ENCODE results near the gene POC5.

The POC5 gene

DNA sequence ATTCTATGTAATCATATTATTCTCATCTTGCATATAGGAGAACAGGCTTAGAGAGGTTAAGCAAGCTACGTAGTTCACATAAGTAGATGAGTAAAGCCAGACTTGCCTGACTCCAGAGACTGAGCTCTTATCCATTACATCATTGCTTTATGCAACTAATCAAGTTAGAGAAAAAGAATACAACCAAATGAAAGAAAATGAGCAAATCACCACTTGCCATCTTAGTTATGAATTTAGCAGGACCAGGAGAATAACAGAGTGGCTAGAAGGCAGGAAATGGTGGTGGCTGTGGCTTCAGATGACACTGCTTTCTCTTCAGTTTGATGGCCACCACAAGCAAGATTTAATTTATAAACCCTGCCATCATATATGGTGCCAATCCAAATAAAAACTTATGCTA lies 26.6 kb downstream of the POC5 start:
- POLR2A ChIA-PET, result interaction anchor here (1.4 kb wide), 1 partner anchor 26 kb away, joined by 3 read pairs; the partner anchor contains the start of gene POC5
- CTCF ChIA-PET, result no interaction called here

DNA sequence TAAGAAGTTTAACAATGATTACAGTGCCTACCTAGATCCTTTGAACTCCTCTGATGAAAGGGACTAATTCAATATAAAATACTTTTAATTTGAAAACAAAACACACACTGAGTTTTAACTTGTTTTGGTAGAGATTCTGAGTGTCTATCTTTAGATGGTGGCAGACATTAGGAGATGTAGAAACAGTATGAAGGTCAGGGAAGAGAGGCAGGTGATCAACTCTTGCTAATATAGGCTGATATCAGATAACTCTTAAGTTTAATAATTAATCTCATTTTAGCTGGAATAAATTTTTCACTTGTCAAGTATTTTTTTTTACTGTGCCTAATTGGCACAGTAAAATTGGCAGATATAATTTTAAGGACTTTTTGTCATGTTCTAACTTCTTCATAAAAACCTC lies 30.8 kb downstream of the POC5 start:
- no peak for DNase-seq (ENCODE audit: extremely low spot score)
- CTCF ChIA-PET, result interaction anchor here (0.6 kb wide), 1 partner anchor 50 kb away, joined by 3 read pairs; no protein-coding TSS in a partner anchor
- POLR2A ChIA-PET, result no interaction called here
- TF ChIP-seq ZNF384 (IDR thresholded peaks at IDR 0.05) (no peak), LEF1 (IDR thresholded peaks at IDR 0.05; ENCODE audit: borderline replicate concordance) (no peak), TARDBP (IDR thresholded peaks at IDR 0.05) (no peak), NFRKB (IDR thresholded peaks at IDR 0.05) (no peak), HDGF (IDR thresholded peaks at IDR 0.05; ENCODE audit: borderline replicate concordance) (no peak), ELF4 (IDR thresholded peaks at IDR 0.05) (no peak), BHLHE40 (IDR thresholded peaks at IDR 0.05; ENCODE audit: borderline replicate concordance) (no peak), FOXK2 (IDR thresholded peaks at IDR 0.05) (no peak), FOXA1 (IDR thresholded peaks at IDR 0.05) (no peak), SUZ12 (IDR thresholded peaks at IDR 0.05) (no peak), CTBP1 (IDR thresholded peaks at IDR 0.05; ENCODE audit: borderline replicate concordance) (no peak), SP1 (IDR thresholded peaks at IDR 0.05) (no peak), FOXM1 (IDR thresholded peaks at IDR 0.05; ENCODE audit: borderline replicate concordance) (no peak), L3MBTL2 (conservative IDR thresholded peaks at IDR 0.05) (no peak), ARNT (IDR thresholded peaks at IDR 0.05) (no peak)
- TF ChIP-seq, protein P1, sequence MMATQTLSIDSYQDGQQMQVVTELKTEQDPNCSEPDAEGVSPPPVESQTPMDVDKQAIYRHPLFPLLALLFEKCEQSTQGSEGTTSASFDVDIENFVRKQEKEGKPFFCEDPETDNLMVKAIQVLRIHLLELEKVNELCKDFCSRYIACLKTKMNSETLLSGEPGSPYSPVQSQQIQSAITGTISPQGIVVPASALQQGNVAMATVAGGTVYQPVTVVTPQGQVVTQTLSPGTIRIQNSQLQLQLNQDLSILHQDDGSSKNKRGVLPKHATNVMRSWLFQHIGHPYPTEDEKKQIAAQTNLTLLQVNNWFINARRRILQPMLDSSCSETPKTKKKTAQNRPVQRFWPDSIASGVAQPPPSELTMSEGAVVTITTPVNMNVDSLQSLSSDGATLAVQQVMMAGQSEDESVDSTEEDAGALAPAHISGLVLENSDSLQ (IDR thresholded peaks at IDR 0.05), result no peak

More for the DNA sequence above, 26.6 kb downstream of the POC5 start:
- TF ChIP-seq ELF4 (IDR thresholded peaks at IDR 0.05), result no peak
- TF ChIP-seq NFRKB (IDR thresholded peaks at IDR 0.05), result no peak
- TF ChIP-seq, protein P1 (IDR thresholded peaks at IDR 0.05), result no peak
- TF ChIP-seq SP1 (IDR thresholded peaks at IDR 0.05), result no peak
- TF ChIP-seq HDGF (IDR thresholded peaks at IDR 0.05; ENCODE audit: borderline replicate concordance), result no peak
- TF ChIP-seq BHLHE40 (IDR thresholded peaks at IDR 0.05; ENCODE audit: borderline replicate concordance), result no peak
- no peak for TF ChIP-seq ZNF384 (IDR thresholded peaks at IDR 0.05)
- no peak for TF ChIP-seq FOXM1 (IDR thresholded peaks at IDR 0.05; ENCODE audit: borderline replicate concordance)
- no peak for TF ChIP-seq FOXK2 (IDR thresholded peaks at IDR 0.05)
- TF ChIP-seq SUZ12 (IDR thresholded peaks at IDR 0.05), result no peak
- TF ChIP-seq FOXA1 (IDR thresholded peaks at IDR 0.05), result no peak
- TF ChIP-seq TARDBP (IDR thresholded peaks at IDR 0.05), result no peak
- no peak for TF ChIP-seq L3MBTL2 (conservative IDR thresholded peaks at IDR 0.05)
- TF ChIP-seq LEF1 (IDR thresholded peaks at IDR 0.05; ENCODE audit: borderline replicate concordance), result no peak
- no peak for TF ChIP-seq ARNT (IDR thresholded peaks at IDR 0.05)
- TF ChIP-seq CTBP1 (IDR thresholded peaks at IDR 0.05; ENCODE audit: borderline replicate concordance), result no peak
- DNase-seq (ENCODE audit: extremely low spot score), result no peak

DNA sequence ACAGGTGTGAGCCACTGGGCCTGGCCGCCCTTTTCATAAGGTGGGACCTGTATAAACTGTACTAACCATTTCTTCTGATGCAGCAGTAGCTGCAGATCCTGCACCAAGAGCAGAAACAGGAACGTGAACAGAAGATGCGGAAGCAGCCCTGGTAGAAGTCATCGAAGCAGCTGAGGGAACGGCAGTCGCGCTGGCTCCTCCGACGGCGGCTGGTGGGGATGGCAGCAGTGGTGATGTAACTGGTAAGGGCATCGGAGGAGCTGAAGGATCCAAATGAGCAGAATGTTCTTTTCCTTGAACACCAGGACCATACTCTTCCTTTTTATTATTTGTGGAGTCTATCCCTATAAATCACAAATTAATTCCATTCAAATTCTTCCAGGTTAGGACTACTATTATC lies 32.1 kb downstream of the POC5 start:
- no peak for DNase-seq (ENCODE audit: extremely low spot score)
- CTCF ChIA-PET, result no interaction called here
- no peak for TF ChIP-seq HDGF (IDR thresholded peaks at IDR 0.05; ENCODE audit: borderline replicate concordance)
- no peak for TF ChIP-seq FOXA1 (IDR thresholded peaks at IDR 0.05)
- POLR2A ChIA-PET, result no interaction called here

DNA sequence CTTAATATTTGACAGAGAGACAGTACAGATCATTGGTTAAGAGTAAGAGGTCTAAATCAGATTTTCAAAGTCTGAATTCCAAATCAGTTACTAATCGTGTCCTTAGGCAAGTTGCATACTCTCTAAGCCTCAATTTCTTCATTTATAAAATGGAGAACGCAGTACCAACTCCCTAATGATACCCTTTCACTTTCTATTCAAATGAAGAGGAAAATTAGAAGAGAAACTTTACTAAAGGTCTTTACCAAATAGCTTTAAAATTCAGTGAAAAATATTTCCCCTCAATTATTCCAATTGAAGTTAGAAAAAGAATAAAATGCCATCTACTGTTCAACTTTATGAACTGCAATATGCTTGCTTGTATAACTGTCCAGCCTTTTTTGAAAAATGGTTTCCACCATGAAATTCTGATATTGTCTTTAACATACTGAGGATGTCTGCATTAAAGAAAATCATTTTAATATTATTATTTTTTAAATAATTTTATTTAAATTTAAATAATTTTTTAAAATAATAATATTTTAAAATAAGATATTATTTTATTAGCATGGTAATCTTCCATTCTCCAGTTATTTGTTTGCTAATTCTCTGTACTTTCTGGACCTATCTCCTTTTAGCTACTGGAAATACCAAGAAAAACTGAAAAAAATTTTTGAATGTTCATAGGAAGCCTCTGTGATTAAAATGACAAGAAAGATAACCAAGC lies 36.0 kb downstream of the POC5 start:
- POLR2A ChIA-PET, result interaction anchor here (0.9 kb wide), 1 partner anchor 36 kb away, joined by 3 read pairs; the partner anchor contains the start of gene POC5
- CTCF ChIA-PET, result interaction anchor here (0.7 to 1.2 kb wide), 3 partner anchors 13 to 444 kb away, joined by 3 to 4 read pairs (median 3); partner anchors contain the start of genes CERT1 and POLK
- TF ChIP-seq, protein P1 (IDR thresholded peaks at IDR 0.05), result peak; percentile 49; the same call in 1 of the 2 replicates
- no peak for TF ChIP-seq SUZ12 (IDR thresholded peaks at IDR 0.05)
- DNase-seq (ENCODE audit: extremely low spot score), result peak; percentile 15

DNA sequence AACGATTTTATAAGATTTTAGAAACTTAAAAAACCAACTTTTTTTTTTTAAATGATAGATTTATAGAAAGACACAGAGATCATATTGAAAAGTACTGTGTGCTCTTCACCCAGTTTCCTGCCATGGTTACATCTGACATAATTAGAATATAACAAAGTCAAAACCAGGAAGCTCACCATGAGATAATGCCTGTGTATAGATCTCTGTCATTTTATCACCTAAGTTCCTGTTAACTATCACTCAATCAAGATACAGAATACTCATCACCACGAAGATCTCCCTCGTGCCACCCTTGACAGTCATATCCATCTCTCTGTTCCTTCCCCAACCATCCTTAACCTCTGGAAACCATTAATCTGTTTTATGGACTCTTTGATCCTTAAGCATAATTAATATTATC lies 39.1 kb downstream of the POC5 start:
- ChIA-PET CTCF (no interaction called here), POLR2A (no interaction called here)
- no peak for DNase-seq (ENCODE audit: extremely low spot score)
- no peak for TF ChIP-seq ZNF384 (IDR thresholded peaks at IDR 0.05)
- no peak for TF ChIP-seq SP1 (IDR thresholded peaks at IDR 0.05)
- no peak for TF ChIP-seq FOXK2 (IDR thresholded peaks at IDR 0.05)
- TF ChIP-seq BHLHE40 (IDR thresholded peaks at IDR 0.05; ENCODE audit: borderline replicate concordance), result no peak
- no peak for TF ChIP-seq LEF1 (IDR thresholded peaks at IDR 0.05; ENCODE audit: borderline replicate concordance)
- TF ChIP-seq L3MBTL2 (conservative IDR thresholded peaks at IDR 0.05), result no peak
- no peak for TF ChIP-seq FOXM1 (IDR thresholded peaks at IDR 0.05; ENCODE audit: borderline replicate concordance)
- TF ChIP-seq NFRKB (IDR thresholded peaks at IDR 0.05), result no peak
- TF ChIP-seq SUZ12 (IDR thresholded peaks at IDR 0.05), result no peak
- TF ChIP-seq, protein P1 (IDR thresholded peaks at IDR 0.05), result no peak
- TF ChIP-seq ARNT (IDR thresholded peaks at IDR 0.05), result no peak
- no peak for TF ChIP-seq CTBP1 (IDR thresholded peaks at IDR 0.05; ENCODE audit: borderline replicate concordance)
- no peak for TF ChIP-seq TARDBP (IDR thresholded peaks at IDR 0.05)
- TF ChIP-seq FOXA1 (IDR thresholded peaks at IDR 0.05), result no peak
- no peak for TF ChIP-seq HDGF (IDR thresholded peaks at IDR 0.05; ENCODE audit: borderline replicate concordance)

Data from HEK293T (cell line).